Activated CD4-positive, alpha-beta memory T cell treated with anti-CD3 and anti-CD28 coated beads, Interleukin-2, amount 10 ng/mL, durations not matched to agents 7 days and 5 days (primary cell): ENCODE results near the gene VEPH1. TPM values are rescaled to one million over a fixed set of nuclear protein-coding genes. Genes with fewer than 3 reads are reported as not detected.

Source experiments
- CTCF ChIA-PET: fragments of 350-600 bp; sonication (Branson Sonifier 250); formaldehyde crosslinking; loops from one replicate; lab custom pipeline; 2021; ENCODE audit warnings: antibody characterized with exemption, inconsistent platforms; lab: Charles Lee
- POLR2A ChIA-PET: fragments of 350-600 bp; sonication (Branson Sonifier 250); formaldehyde crosslinking; loops from one replicate; lab custom pipeline; 2021; ENCODE audit warnings: antibody characterized with exemption; lab: Charles Lee
- DNase-seq: peaks from one replicate; pipeline ENCODE4 v3.0.0-alpha.2; 2020
- H3K27ac Mint-ChIP-seq: one replicate; pipeline ENCODE4 v1.8.0; 2021; ENCODE audit warnings: mild to moderate bottlenecking, mixed read lengths
- H3K27me3 Mint-ChIP-seq: one replicate; pipeline ENCODE4 v1.8.0; 2021; ENCODE audit warnings: mixed read lengths
- H3K36me3 Mint-ChIP-seq: one replicate; pipeline ENCODE4 v1.8.0; 2021; ENCODE audit warnings: low read depth, mixed read lengths
- H3K4me1 Mint-ChIP-seq: one replicate; pipeline ENCODE4 v1.8.0; 2021; ENCODE audit warnings: mixed read lengths
- H3K4me3 Mint-ChIP-seq: one replicate; pipeline ENCODE4 v1.8.0; 2021; ENCODE audit warnings: mild to moderate bottlenecking, mixed read lengths
- H3K9me3 Mint-ChIP-seq: one replicate; pipeline ENCODE4 v1.8.0; 2021; ENCODE audit warnings: mixed read lengths
- total RNA-seq, 2 experiments: library from RNA; stranded (reverse); gene quantifications; one replicate each; pipeline ENCODE4 v1.2.3, GENCODE V29; 2021

VEPH1 gene
- total RNA-seq, 2 experiments from 2014 or later, result not detected

- ChIA-PET CTCF (no interaction called here), POLR2A (no interaction called here)
- Mint-ChIP-seq H3K4me1 (no peaks in the 10 kb centered on the region), H3K4me3 (no peak overlapping the region), H3K9me3 (no peaks in the 10 kb centered on the region), H3K27me3 (peaks cover 8% of the 10 kb centered on the region), H3K36me3 (no peaks in the 10 kb centered on the region), H3K27ac (no peak overlapping the region)
- no peak for DNase-seq
These were observed 96.8 kb downstream of the VEPH1 start for GRCh38 chr3:157406394-157406793.

DNA sequence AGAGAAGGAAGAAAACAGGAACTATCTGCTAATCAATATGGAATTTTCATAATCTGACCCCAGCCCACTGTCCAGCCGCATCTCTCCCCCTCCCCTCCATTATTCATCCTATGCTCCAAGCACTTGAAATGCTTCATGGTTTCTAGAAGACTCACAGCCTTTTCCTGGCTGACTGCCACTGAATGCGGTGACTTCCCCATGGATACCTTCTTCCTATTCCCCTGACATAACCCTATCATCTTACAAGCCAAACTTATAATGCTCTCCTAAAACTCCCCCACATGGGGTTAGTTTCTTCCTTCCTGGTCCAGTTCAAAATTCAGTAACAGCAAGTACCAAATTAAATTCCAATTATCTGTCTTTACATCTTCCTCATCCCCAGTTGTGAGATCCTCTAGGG, 97.8 kb downstream of the VEPH1 start:
- no peaks in the 10 kb centered on the region for H3K36me3 Mint-ChIP-seq
- peaks cover 8% of the 10 kb centered on the region for H3K27me3 Mint-ChIP-seq
- no peaks in the 10 kb centered on the region for H3K9me3 Mint-ChIP-seq
- no peak overlapping the region for H3K4me3 Mint-ChIP-seq
- POLR2A ChIA-PET, result no interaction called here
- DNase-seq, result no peak
- H3K27ac Mint-ChIP-seq, result no peak overlapping the region
- H3K4me1 Mint-ChIP-seq, result no peaks in the 10 kb centered on the region
- CTCF ChIA-PET, result no interaction called here

GRCh38 chr3:157404381-157404780, 98.8 kb downstream of the VEPH1 start:
- DNase-seq, result no peak
- ChIA-PET CTCF (no interaction called here), POLR2A (no interaction called here)
- Mint-ChIP-seq H3K36me3 (no peaks in the 10 kb centered on the region), H3K9me3 (no peaks in the 10 kb centered on the region), H3K27ac (no peak overlapping the region), H3K4me3 (no peak overlapping the region), H3K4me1 (no peaks in the 10 kb centered on the region), H3K27me3 (peaks cover 8% of the 10 kb centered on the region)

DNA sequence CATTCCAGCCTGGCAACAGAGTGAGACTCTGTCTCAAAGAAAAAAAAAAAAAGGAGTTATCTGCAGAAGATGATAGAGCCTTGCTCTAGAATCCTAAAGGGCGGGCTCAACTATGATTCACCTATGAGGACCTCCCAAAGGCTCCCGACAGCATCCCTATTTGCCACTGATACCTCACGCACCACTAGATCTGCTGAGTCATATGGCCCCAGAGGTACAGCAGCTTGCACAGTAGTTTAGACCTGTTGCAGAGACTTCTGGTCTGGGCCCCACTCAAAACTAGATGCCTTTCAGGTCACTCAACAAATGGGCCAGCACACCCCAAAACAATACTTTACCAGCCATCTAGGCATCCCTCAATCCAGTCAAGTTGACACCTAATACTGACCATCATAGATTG, 104.6 kb downstream of the VEPH1 start:
- H3K36me3 Mint-ChIP-seq, result no peaks in the 10 kb centered on the region
- ChIA-PET POLR2A (no interaction called here), CTCF (no interaction called here)
- H3K9me3 Mint-ChIP-seq, result no peaks in the 10 kb centered on the region
- no peaks in the 10 kb centered on the region for H3K4me1 Mint-ChIP-seq
- DNase-seq, result no peak
- peaks cover 7% of the 10 kb centered on the region for H3K27me3 Mint-ChIP-seq
- no peak overlapping the region for H3K4me3 Mint-ChIP-seq
- no peak overlapping the region for H3K27ac Mint-ChIP-seq

GRCh38 chr3:157394411-157394810, 108.8 kb downstream of the VEPH1 start:
- CTCF ChIA-PET, result no interaction called here

DNA sequence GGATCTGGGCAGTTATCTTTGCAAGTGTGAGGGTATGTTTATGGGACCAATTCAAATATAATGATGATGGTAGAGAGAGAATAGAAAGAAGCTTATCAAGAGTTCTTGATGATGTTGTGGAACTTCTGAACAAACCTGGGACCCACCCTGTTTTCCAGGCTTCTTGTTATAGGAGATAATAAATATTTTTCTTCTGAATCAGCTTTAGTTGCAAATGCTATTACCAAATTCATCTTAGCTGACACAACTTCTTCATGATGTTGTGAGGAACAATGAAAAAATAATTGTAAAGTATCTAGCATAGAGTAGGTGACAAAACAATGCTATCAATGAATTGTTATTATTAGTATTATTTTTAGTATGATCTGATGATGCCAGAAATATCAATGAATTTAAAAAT, 110.1 kb downstream of the VEPH1 start:
- H3K4me1 Mint-ChIP-seq, result no peaks in the 10 kb centered on the region
- H3K36me3 Mint-ChIP-seq, result no peaks in the 10 kb centered on the region
- ChIA-PET CTCF (no interaction called here), POLR2A (no interaction called here)
- no peak overlapping the region for H3K27ac Mint-ChIP-seq
- DNase-seq, result no peak
- H3K27me3 Mint-ChIP-seq, result peaks cover 2% of the 10 kb centered on the region
- no peaks in the 10 kb centered on the region for H3K9me3 Mint-ChIP-seq
- H3K4me3 Mint-ChIP-seq, result no peak overlapping the region

More at GRCh38 chr3:157394411-157394810, 108.8 kb downstream of the VEPH1 start:
- Mint-ChIP-seq H3K27me3 (peaks cover 2% of the 10 kb centered on the region), H3K36me3 (no peaks in the 10 kb centered on the region), H3K4me1 (no peaks in the 10 kb centered on the region), H3K27ac (no peak overlapping the region), H3K4me3 (no peak overlapping the region), H3K9me3 (no peaks in the 10 kb centered on the region)
- DNase-seq, result no peak
- POLR2A ChIA-PET, result no interaction called here

DNA sequence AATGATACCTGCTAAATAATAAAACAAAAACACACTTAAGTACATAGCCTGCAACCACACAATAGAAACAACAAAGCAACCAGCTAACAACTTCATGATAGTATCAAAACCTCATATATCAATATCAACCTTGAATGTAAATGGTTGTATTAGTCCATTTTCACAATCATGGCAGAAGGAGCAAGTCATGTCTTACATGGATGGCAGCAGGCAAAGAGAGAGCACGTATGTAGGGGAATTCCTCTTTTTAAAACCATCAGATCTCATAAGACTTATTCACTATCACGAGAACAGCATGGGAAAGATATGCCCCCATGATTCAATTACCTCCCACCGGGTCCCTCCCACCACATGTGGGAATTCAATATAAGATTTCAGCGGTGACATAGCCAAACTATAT, 111.1 kb downstream of the VEPH1 start:
- no peak for DNase-seq
- Mint-ChIP-seq H3K4me3 (no peak overlapping the region), H3K36me3 (no peaks in the 10 kb centered on the region), H3K9me3 (no peaks in the 10 kb centered on the region), H3K4me1 (no peaks in the 10 kb centered on the region), H3K27ac (no peak overlapping the region), H3K27me3 (peaks cover 3% of the 10 kb centered on the region)
- ChIA-PET CTCF (no interaction called here), POLR2A (no interaction called here)

GRCh38 chr3:157390713-157391515, 112.3 kb downstream of the VEPH1 start:
- H3K27ac Mint-ChIP-seq, result no peak overlapping the region
- no peaks in the 10 kb centered on the region for H3K36me3 Mint-ChIP-seq
- H3K4me3 Mint-ChIP-seq, result no peak overlapping the region
- H3K4me1 Mint-ChIP-seq, result no peaks in the 10 kb centered on the region
- H3K9me3 Mint-ChIP-seq, result no peaks in the 10 kb centered on the region
- POLR2A ChIA-PET, result no interaction called here
- peaks cover 6% of the 10 kb centered on the region for H3K27me3 Mint-ChIP-seq
- no peak for DNase-seq
- CTCF ChIA-PET, result no interaction called here

DNA sequence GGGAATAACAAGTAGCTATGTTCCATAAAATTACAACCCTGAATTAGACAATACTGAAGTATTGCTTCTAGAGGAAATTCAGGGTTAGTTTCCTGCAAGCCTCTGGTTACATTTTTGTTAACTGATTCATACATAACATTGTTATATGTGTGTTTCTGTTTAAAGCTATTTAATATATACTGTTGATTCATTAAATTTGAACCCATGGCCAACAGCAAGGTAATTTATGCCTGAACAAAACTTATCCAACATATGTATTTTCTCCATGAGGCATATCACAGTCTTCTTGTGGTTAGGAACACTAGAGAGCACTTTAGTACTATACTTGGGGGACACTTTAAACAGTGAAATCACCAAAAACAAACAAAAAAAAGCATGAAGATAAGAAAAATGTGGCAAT, 114.2 kb downstream of the VEPH1 start:
- ChIA-PET CTCF (no interaction called here), POLR2A (no interaction called here)
- no peak overlapping the region for H3K4me3 Mint-ChIP-seq
- no peak overlapping the region for H3K27ac Mint-ChIP-seq
- peaks cover 6% of the 10 kb centered on the region for H3K27me3 Mint-ChIP-seq
- DNase-seq, result no peak
- no peaks in the 10 kb centered on the region for H3K36me3 Mint-ChIP-seq
- no peaks in the 10 kb centered on the region for H3K4me1 Mint-ChIP-seq
- no peaks in the 10 kb centered on the region for H3K9me3 Mint-ChIP-seq

- Mint-ChIP-seq H3K9me3 (no peaks in the 10 kb centered on the region), H3K27ac (no peak overlapping the region), H3K4me1 (no peaks in the 10 kb centered on the region), H3K27me3 (peaks cover 6% of the 10 kb centered on the region), H3K4me3 (no peak overlapping the region), H3K36me3 (no peaks in the 10 kb centered on the region)
- DNase-seq, result no peak
- CTCF ChIA-PET, result no interaction called here
- POLR2A ChIA-PET, result no interaction called here
These were observed 115.3 kb downstream of the VEPH1 start for GRCh38 chr3:157387708-157388435.

DNA sequence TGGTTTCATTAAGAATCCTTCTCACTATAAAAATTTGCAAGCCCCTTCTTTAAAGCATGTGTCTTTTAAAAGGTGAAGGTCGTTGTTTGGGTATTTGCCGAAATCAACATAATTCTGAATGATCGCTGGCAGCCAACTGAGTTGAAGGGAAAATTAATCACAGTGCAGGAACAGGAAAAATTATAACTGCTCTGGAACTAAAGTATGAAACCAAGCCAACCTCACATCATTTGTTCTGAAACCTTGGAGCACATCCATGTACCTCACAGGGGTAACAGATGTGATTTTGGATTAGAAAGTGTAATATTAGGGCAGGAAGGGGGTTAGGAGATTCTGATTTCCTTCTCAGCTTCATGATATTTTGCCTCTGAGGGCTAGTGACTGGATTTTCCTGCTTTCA, 118.7 kb downstream of the VEPH1 start:
- Mint-ChIP-seq H3K4me1 (no peaks in the 10 kb centered on the region), H3K4me3 (no peak overlapping the region), H3K36me3 (no peaks in the 10 kb centered on the region), H3K9me3 (no peaks in the 10 kb centered on the region), H3K27ac (no peak overlapping the region), H3K27me3 (peaks cover 6% of the 10 kb centered on the region)
- no peak for DNase-seq
- POLR2A ChIA-PET, result no interaction called here
- CTCF ChIA-PET, result no interaction called here

GRCh38 chr3:157384031-157384430, 119.2 kb downstream of the VEPH1 start:
- no peaks in the 10 kb centered on the region for H3K4me1 Mint-ChIP-seq
- no peak for DNase-seq
- H3K36me3 Mint-ChIP-seq, result no peaks in the 10 kb centered on the region
- H3K4me3 Mint-ChIP-seq, result no peak overlapping the region
- H3K9me3 Mint-ChIP-seq, result no peaks in the 10 kb centered on the region
- peaks cover 6% of the 10 kb centered on the region for H3K27me3 Mint-ChIP-seq
- POLR2A ChIA-PET, result no interaction called here
- CTCF ChIA-PET, result no interaction called here
- H3K27ac Mint-ChIP-seq, result no peak overlapping the region

GRCh38 chr3:157381606-157382005, 121.6 kb downstream of the VEPH1 start:
- ChIA-PET POLR2A (no interaction called here), CTCF (no interaction called here)
- Mint-ChIP-seq H3K27me3 (peaks cover under 1% of the 10 kb centered on the region), H3K4me3 (no peak overlapping the region), H3K36me3 (no peaks in the 10 kb centered on the region), H3K9me3 (no peaks in the 10 kb centered on the region), H3K4me1 (no peaks in the 10 kb centered on the region), H3K27ac (no peak overlapping the region)
- no peak for DNase-seq
